Hepatocyte (in vitro differentiated cells): ENCODE results near the gene CHST13. TPM values are rescaled to one million over a fixed set of nuclear protein-coding genes. Genes with fewer than 3 reads are reported as not detected.

Experiments
- DNase-seq: peaks from one replicate; pipeline ENCODE4 v3.0.0-alpha.2; 2016; ENCODE audit warnings: low spot score
- H2AFZ ChIP-seq: fragments of 200-600 bp; sonication (generic); 2 replicates; pipeline ENCODE4 v1.6.0; 2016; ENCODE audit warnings: antibody characterized with exemption, mild to moderate bottlenecking
- H3K27ac ChIP-seq: fragments of 200-600 bp; sonication (generic); 2 replicates; pipeline ENCODE4 v1.5.1; 2016; ENCODE audit warnings: mild to moderate bottlenecking
- H3K27me3 ChIP-seq: fragments of 200-600 bp; sonication (generic); 2 replicates; pipeline ENCODE4 v1.6.1; 2016
- H3K36me3 ChIP-seq: fragments of 200-600 bp; sonication (generic); replicated peaks from 2 replicates; pipeline ENCODE4 v1.5.1; 2016; ENCODE audit warnings: low read depth; ENCODE audit not compliant: insufficient read depth
- H3K4me1 ChIP-seq: fragments of 200-600 bp; sonication (generic); 2 replicates; pipeline ENCODE4 v1.5.1; 2016; ENCODE audit warnings: mild to moderate bottlenecking, moderate library complexity; ENCODE audit not compliant: insufficient read depth
- H3K4me2 ChIP-seq: fragments of 200-600 bp; sonication (generic); 2 replicates; pipeline ENCODE4 v1.6.0; 2016
- H3K4me3 ChIP-seq: fragments of 200-600 bp; sonication (generic); 2 replicates; pipeline ENCODE4 v1.5.1; 2016; ENCODE audit warnings: mild to moderate bottlenecking
- H3K79me2 ChIP-seq: fragments of 200-600 bp; sonication (generic); 2 replicates; pipeline ENCODE4 v1.6.0; 2017; ENCODE audit warnings: mild to moderate bottlenecking
- H3K9me2 ChIP-seq: fragments of 200-600 bp; sonication (generic); replicated peaks from 2 replicates; pipeline ENCODE4 v1.6.0; 2017; ENCODE audit warnings: mild to moderate bottlenecking; ENCODE audit not compliant: insufficient read depth
- H3K9me3 ChIP-seq: fragments of 200-600 bp; sonication (generic); 2 replicates; pipeline ENCODE4 v1.5.1; 2016; ENCODE audit warnings: low read depth, mild to moderate bottlenecking
- H4K20me1 ChIP-seq: fragments of 200-600 bp; sonication (generic); 2 replicates; pipeline ENCODE4 v1.6.0; 2016; ENCODE audit warnings: mild to moderate bottlenecking; ENCODE audit not compliant: insufficient read depth, poor library complexity, severe bottlenecking
- EZH2 ChIP-seq: fragments of 200-600 bp; sonication (generic); IDR thresholded peaks from 2 replicates; pipeline ENCODE4 v1.6.1; 2016; ENCODE audit warnings: antibody characterized with exemption, mild to moderate bottlenecking, borderline replicate concordance
- EZH2phosphoT487 ChIP-seq: fragments of 200-600 bp; sonication (generic); IDR thresholded peaks from one replicate; pipeline ENCODE4 v1.6.1; 2018; ENCODE audit warnings: antibody characterized with exemption, mild to moderate bottlenecking, low read depth, moderate library complexity; ENCODE audit not compliant: unreplicated experiment, severe bottlenecking
- WGBS: methylation state at CpG from one replicate; pipeline ENCODE4 v1.1.6; 2016; ENCODE audit warnings: low lambda C conversion rate; ENCODE audit errors: missing lambda C conversion rate; 5-methylcytosine and 5-hydroxymethylcytosine counted together
- polyA plus RNA-seq: library from polyadenylated mRNA; unstranded; fragments of >200 nt; fragmentation: Nextera tagmentation; extraction: Ambion mirVana; gene quantifications from 2 replicates; pipeline ENCODE4 v1.2.1, GENCODE V29; 2016
- total RNA-seq: library from RNA; depleted of rRNA; stranded (reverse); fragments of >200 nt; gene quantifications from 2 replicates; pipeline ENCODE4 v1.2.3, GENCODE V29; 2014
- TF ChIP-seq, protein P1 (sequence below): fragments of 200-600 bp; sonication (generic); IDR thresholded peaks from 2 replicates; pipeline ENCODE4 v1.5.1; 2016; ENCODE audit warnings: antibody characterized with exemption, mild to moderate bottlenecking; ENCODE audit not compliant: poor library complexity

Gene CHST13, protein sequence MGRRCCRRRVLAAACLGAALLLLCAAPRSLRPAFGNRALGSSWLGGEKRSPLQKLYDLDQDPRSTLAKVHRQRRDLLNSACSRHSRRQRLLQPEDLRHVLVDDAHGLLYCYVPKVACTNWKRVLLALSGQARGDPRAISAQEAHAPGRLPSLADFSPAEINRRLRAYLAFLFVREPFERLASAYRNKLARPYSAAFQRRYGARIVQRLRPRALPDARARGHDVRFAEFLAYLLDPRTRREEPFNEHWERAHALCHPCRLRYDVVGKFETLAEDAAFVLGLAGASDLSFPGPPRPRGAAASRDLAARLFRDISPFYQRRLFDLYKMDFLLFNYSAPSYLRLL
- total RNA-seq = 31.5 and 36.0 TPM in 2 replicates
- polyA plus RNA-seq = 50.2 and 54.6 TPM in 2 replicates

DNA sequence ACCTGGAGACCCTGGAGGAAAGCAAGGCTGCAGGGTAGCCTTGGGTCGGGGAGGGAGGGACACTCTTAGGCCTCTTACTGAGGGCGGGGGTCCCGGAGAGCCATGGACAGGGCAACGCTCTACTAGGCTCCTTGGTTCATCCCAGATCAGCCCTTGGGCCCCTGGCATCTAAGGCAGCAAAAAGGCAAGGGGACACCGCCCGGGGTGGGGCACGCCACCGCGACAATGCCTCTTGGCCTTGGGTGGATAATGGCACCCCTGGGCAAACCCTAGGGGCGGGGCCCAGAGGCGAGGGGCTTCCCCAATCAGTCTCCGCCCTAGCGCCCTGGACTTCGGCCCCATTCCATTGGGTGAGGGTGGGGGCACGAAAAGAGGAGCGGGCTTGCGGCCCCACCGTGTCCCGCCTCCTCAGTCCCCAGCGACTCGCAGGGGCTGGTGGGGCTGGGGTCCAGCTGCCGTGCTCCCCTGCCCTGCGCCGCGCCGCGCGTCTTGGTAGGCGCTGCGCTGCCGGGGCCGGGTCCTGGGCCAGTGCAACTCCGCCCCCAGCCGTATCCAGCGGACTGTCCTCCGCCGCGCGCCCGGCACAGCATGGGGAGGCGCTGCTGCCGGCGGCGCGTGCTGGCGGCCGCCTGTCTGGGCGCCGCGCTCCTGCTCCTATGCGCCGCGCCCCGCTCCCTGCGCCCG lies at the start of gene CHST13:
TSS of gene CHST13 (plus strand) at position 411 of the 684 bp plus-strand sequence. CDS start at position 589, 178 bp downstream.
- peaks cover 30% of the 10 kb centered on the region for H3K4me1 ChIP-seq
- H3K27ac ChIP-seq = peak within 1 kb of the TSS; percentile 87
- DNase-seq = peak; percentile 86
- peak within 1 kb of the TSS; percentile 95 for H3K4me2 ChIP-seq
- no peaks in the 10 kb centered on the region for H3K9me3 ChIP-seq
- no peaks in the 10 kb centered on the region for H4K20me1 ChIP-seq
- no peaks in the 10 kb centered on the region for H3K9me2 ChIP-seq
- peak within 1 kb of the TSS; percentile 68 for H2AFZ ChIP-seq
- peaks cover 10% of the 10 kb centered on the region for H3K27me3 ChIP-seq
- no peaks in the 10 kb centered on the region for H3K36me3 ChIP-seq
- no peaks in the 10 kb centered on the region for H3K79me2 ChIP-seq
- TF ChIP-seq, protein P1, sequence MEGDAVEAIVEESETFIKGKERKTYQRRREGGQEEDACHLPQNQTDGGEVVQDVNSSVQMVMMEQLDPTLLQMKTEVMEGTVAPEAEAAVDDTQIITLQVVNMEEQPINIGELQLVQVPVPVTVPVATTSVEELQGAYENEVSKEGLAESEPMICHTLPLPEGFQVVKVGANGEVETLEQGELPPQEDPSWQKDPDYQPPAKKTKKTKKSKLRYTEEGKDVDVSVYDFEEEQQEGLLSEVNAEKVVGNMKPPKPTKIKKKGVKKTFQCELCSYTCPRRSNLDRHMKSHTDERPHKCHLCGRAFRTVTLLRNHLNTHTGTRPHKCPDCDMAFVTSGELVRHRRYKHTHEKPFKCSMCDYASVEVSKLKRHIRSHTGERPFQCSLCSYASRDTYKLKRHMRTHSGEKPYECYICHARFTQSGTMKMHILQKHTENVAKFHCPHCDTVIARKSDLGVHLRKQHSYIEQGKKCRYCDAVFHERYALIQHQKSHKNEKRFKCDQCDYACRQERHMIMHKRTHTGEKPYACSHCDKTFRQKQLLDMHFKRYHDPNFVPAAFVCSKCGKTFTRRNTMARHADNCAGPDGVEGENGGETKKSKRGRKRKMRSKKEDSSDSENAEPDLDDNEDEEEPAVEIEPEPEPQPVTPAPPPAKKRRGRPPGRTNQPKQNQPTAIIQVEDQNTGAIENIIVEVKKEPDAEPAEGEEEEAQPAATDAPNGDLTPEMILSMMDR = no peak
- TF ChIP-seq EZH2phosphoT487 = no peak
- no peak for TF ChIP-seq EZH2
- WGBS = 8% methylated on average over 39 of the region's 56 CpGs
- peak within 1 kb of the TSS; percentile 52 for H3K4me3 ChIP-seq

DNA sequence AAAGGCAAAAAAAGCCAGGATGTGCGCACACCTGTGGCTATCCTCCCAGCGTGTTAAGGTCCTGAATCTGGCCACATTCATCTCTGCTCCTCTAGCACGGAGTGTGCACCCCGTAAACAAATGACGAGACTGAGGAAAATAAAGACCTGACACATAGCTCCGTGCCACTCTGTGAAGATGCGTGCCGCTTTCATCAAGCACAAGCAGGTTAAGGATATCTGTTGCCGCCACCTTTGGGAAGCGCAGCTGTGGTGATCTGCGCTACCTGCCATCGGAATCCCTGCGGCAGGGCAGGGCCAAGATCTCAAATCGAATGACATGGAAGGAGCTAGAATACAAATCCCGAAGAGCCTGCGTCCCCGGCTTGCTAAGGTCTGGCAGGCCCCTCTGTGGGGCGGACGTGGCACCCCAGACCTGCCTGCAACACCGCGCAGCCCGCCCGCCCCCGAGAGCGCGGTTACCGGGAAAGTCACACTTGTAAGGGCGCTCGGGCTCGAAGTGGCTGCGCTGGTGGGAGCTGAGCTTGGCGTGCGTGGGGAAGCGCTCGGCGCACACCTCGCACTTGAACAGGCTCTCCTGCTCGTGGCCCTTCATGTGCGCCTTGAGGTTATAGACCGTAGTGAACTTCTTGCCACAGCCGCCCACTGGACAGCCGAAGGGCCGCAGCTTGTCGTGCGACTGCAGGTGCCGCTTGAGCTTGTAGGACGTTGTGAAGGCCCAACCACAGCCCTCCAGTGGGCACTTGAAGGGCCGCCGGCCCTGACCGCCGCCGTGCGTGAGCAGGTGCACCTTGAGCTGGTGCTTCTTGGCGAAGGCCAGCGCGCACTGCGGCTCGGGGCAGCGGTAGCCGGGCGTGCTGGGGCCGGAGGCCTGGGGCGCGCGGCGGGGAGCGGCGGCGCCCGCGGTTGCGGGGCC lies 49.2 kb upstream of the CHST13 start:
- TF ChIP-seq, protein P1 = no peak
- TF ChIP-seq EZH2phosphoT487 (no peak), EZH2 (no peak)
- Histone ChIP-seq H4K20me1 (peaks cover 48% of the 10 kb centered on the region), H3K9me3 (no peaks in the 10 kb centered on the region), H3K4me3 (peak overlapping the region; percentile 80), H3K4me2 (peak overlapping the region; percentile 99), H3K4me1 (peaks cover 27% of the 10 kb centered on the region), H3K79me2 (peaks cover 50% of the 10 kb centered on the region), H3K9me2 (no peaks in the 10 kb centered on the region), H3K27me3 (no peaks in the 10 kb centered on the region), H3K27ac (peak overlapping the region; percentile 97), H3K36me3 (no peaks in the 10 kb centered on the region), H2AFZ (peak overlapping the region; percentile 28)
- 5% methylated on average over 61 of the region's 72 CpGs for WGBS
- DNase-seq = peak; percentile 71

GRCh38 chr3:126475413-126476114 lies 48.4 kb upstream of the CHST13 start, which contains the start of gene ZXDC:
ZXDC (minus strand) TSS chr3:126475891; CDS start chr3:126475865, 26 bp downstream.
- Histone ChIP-seq H3K79me2 (peaks cover 42% of the 10 kb centered on the region), H3K27ac (peak within 1 kb of the TSS; percentile 97), H3K4me2 (peak within 1 kb of the TSS; percentile 99), H4K20me1 (peaks cover 45% of the 10 kb centered on the region), H3K36me3 (no peaks in the 10 kb centered on the region), H3K4me3 (peak within 1 kb of the TSS; percentile 80), H2AFZ (peak within 1 kb of the TSS; percentile 80), H3K9me3 (no peaks in the 10 kb centered on the region), H3K4me1 (peaks cover 27% of the 10 kb centered on the region), H3K27me3 (no peaks in the 10 kb centered on the region), H3K9me2 (no peaks in the 10 kb centered on the region)
- 0% methylated on average over 24 of the region's 112 CpGs for WGBS
- TF ChIP-seq EZH2phosphoT487 = no peak
- TF ChIP-seq, protein P1 = peak; percentile 52
- DNase-seq = peak; percentile 98
